Measurements from ENCODE around the gene PKDCC. TPM values are rescaled to one million over a fixed set of nuclear protein-coding genes. Genes with fewer than 3 reads are reported as not detected.

Gene PKDCC
- total RNA-seq, 1 experiment from 2014 or later, result 12.5 TPM

GRCh38 chr2:41999592-42000281 lies 48.1 kb upstream of the PKDCC start:
- no peaks in the 10 kb centered on the region for H3K36me3 Mint-ChIP-seq (ENCODE audit: insufficient read depth, unreplicated experiment)
- TF ChIP-seq CTCF (IDR thresholded peaks at IDR 0.05; ENCODE audit: unreplicated experiment), result no peak
- CTCF ChIA-PET, result interaction anchor here (0.6 kb wide), 1 partner anchor 11 kb away, joined by 3 read pairs; no protein-coding TSS in a partner anchor
- no peak overlapping the region for H3K27ac Mint-ChIP-seq (ENCODE audit: unreplicated experiment)
- H3K9me3 Mint-ChIP-seq (ENCODE audit: low read depth, unreplicated experiment), result peaks cover 6% of the 10 kb centered on the region
- DNase-seq, result no peak
- H3K27me3 Mint-ChIP-seq (ENCODE audit: unreplicated experiment), result peaks cover 28% of the 10 kb centered on the region
- H3K4me3 Mint-ChIP-seq (ENCODE audit: low read depth, unreplicated experiment), result no peak overlapping the region
- intact Hi-C loops (cut with micrococcal nuclease; ENCODE audit: unreplicated experiment), result no loop called here
- BruUV-seq (replicated peaks), result no TSS peak
- H3K4me1 Mint-ChIP-seq (ENCODE audit: low read depth, unreplicated experiment), result no peaks in the 10 kb centered on the region

- Mint-ChIP-seq H3K4me3 (ENCODE audit: low read depth, unreplicated experiment) (no peak overlapping the region), H3K9me3 (ENCODE audit: low read depth, unreplicated experiment) (peaks cover 6% of the 10 kb centered on the region), H3K4me1 (ENCODE audit: low read depth, unreplicated experiment) (no peaks in the 10 kb centered on the region), H3K36me3 (ENCODE audit: insufficient read depth, unreplicated experiment) (no peaks in the 10 kb centered on the region), H3K27ac (ENCODE audit: unreplicated experiment) (no peak overlapping the region), H3K27me3 (ENCODE audit: unreplicated experiment) (peaks cover 25% of the 10 kb centered on the region)
- intact Hi-C loops (cut with micrococcal nuclease; ENCODE audit: unreplicated experiment), result no loop called here
- no peak for DNase-seq
- no TSS peak for BruUV-seq (replicated peaks)
- CTCF ChIA-PET, result no interaction called here
- no peak for TF ChIP-seq CTCF (IDR thresholded peaks at IDR 0.05; ENCODE audit: unreplicated experiment)
Observed at GRCh38 chr2:42001711-42002201, 46.1 kb upstream of the PKDCC start.

GRCh38 chr2:42007551-42007950 lies 40.3 kb upstream of the PKDCC start:
- intact Hi-C loops (cut with micrococcal nuclease; ENCODE audit: unreplicated experiment), result no loop called here
- Mint-ChIP-seq H3K36me3 (ENCODE audit: insufficient read depth, unreplicated experiment) (no peaks in the 10 kb centered on the region), H3K27ac (ENCODE audit: unreplicated experiment) (no peak overlapping the region), H3K27me3 (ENCODE audit: unreplicated experiment) (no peaks in the 10 kb centered on the region), H3K4me3 (ENCODE audit: low read depth, unreplicated experiment) (no peak overlapping the region), H3K9me3 (ENCODE audit: low read depth, unreplicated experiment) (peaks cover 6% of the 10 kb centered on the region), H3K4me1 (ENCODE audit: low read depth, unreplicated experiment) (peaks cover 16% of the 10 kb centered on the region)
- no peak for DNase-seq
- TF ChIP-seq CTCF (IDR thresholded peaks at IDR 0.05; ENCODE audit: unreplicated experiment), result no peak
- BruUV-seq (replicated peaks), result no TSS peak
- CTCF ChIA-PET, result no interaction called here

GRCh38 chr2:42008241-42008921 lies 39.4 kb upstream of the PKDCC start:
- intact Hi-C loops (cut with micrococcal nuclease; ENCODE audit: unreplicated experiment), result no loop called here
- H3K4me3 Mint-ChIP-seq (ENCODE audit: low read depth, unreplicated experiment), result no peak overlapping the region
- no peak for DNase-seq
- H3K27me3 Mint-ChIP-seq (ENCODE audit: unreplicated experiment), result no peaks in the 10 kb centered on the region
- no peaks in the 10 kb centered on the region for H3K36me3 Mint-ChIP-seq (ENCODE audit: insufficient read depth, unreplicated experiment)
- CTCF ChIA-PET, result no interaction called here
- peaks cover 16% of the 10 kb centered on the region for H3K4me1 Mint-ChIP-seq (ENCODE audit: low read depth, unreplicated experiment)
- peaks cover 5% of the 10 kb centered on the region for H3K9me3 Mint-ChIP-seq (ENCODE audit: low read depth, unreplicated experiment)
- H3K27ac Mint-ChIP-seq (ENCODE audit: unreplicated experiment), result no peak overlapping the region
- no peak for TF ChIP-seq CTCF (IDR thresholded peaks at IDR 0.05; ENCODE audit: unreplicated experiment)
- no TSS peak for BruUV-seq (replicated peaks)

Measured in Calu3 (cell line).